Keratinocyte (primary cell): ENCODE data around the gene POFUT2.

Source experiments
- CTCF ChIP-seq, 3 experiments: IDR thresholded peaks in 1 of 3; conservative IDR thresholded peaks in 1 of 3; optimal IDR thresholded peaks in 1 of 3; 2 replicates in 2 of 3; 3 replicates in 1 of 3; pipeline versions ENCODE3 to v1.5.1; 2011; ENCODE audit warnings: low read length in 3 of 3, mild to moderate bottlenecking in 3 of 3, moderate library complexity in 2 of 3, control low read depth in 1 of 3, inconsistent platforms in 1 of 3; ENCODE audit not compliant: insufficient read depth in 2 of 3; ENCODE audit errors: extremely low read depth in 1 of 3
- EZH2 ChIP-seq: IDR thresholded peaks from one replicate; pipeline ENCODE4 v1.6.1; 2012; ENCODE audit warnings: inconsistent platforms, mild to moderate bottlenecking, low read length, moderate library complexity

GRCh38 chr21:45301521-45302081 lies 13.9 kb upstream of the POFUT2 start:
- TF ChIP-seq CTCF (optimal IDR thresholded peaks at IDR 0.05 in 1 of 3, IDR thresholded peaks at IDR 0.05 in 1 of 3, conservative IDR thresholded peaks at IDR 0.05 in 1 of 3; ENCODE audit: extremely low read depth in 1 of 3, insufficient read depth in 2 of 3, low read length in 3 of 3) (no peak), EZH2 (no peak)
